Common myeloid progenitor, CD34-positive (primary cell): ENCODE data around the gene LYRM2.

Source experiments
- CTCF ChIA-PET: fragments of 350-600 bp; sonication (Branson Sonifier 250); formaldehyde crosslinking; loops from one replicate; lab custom pipeline; 2021; ENCODE audit warnings: antibody characterized with exemption; lab: Charles Lee
- POLR2A ChIA-PET: fragments of 350-600 bp; sonication (Branson Sonifier 250); formaldehyde crosslinking; loops from one replicate; lab custom pipeline; 2021; ENCODE audit warnings: antibody characterized with exemption; lab: Charles Lee
- DNase-seq, 3 donors: peaks; one replicate each; pipeline versions ENCODE4 v3.0.0 to v3.0.0-alpha.2; 2013
- H3K27ac ChIP-seq, 2 experiments: 1 replicate in 1 of 2; 2 replicates in 1 of 2; pipeline ENCODE4 v1.7.0; 2013; ENCODE audit warnings: inconsistent platforms in 2 of 2, low read length in 2 of 2, mild to moderate bottlenecking in 2 of 2, low read depth in 1 of 2, moderate library complexity in 1 of 2; ENCODE audit not compliant: severe bottlenecking in 2 of 2, insufficient read depth in 1 of 2, poor library complexity in 1 of 2
- H3K27me3 ChIP-seq, 5 experiments: replicated peaks in 2 of 5; 1 replicate in 3 of 5; 2 replicates in 2 of 5; pipeline versions ENCODE4 v1.6.1 to v1.7.0; 2013; ENCODE audit warnings: low read length in 4 of 5, mild to moderate bottlenecking in 2 of 5, moderate library complexity in 2 of 5, inconsistent platforms in 1 of 5; ENCODE audit not compliant: insufficient read depth in 5 of 5, control insufficient read depth in 4 of 5
- H3K36me3 ChIP-seq, 4 experiments: 1 replicate in 2 of 4; 2 replicates in 2 of 4; pipeline versions ENCODE4 v1.6.1 to v1.7.0; 2013; ENCODE audit warnings: low read length in 3 of 4, control low read depth in 1 of 4, mild to moderate bottlenecking in 1 of 4; ENCODE audit not compliant: control insufficient read depth in 4 of 4, insufficient read depth in 4 of 4
- H3K4me1 ChIP-seq, 4 experiments: 1 replicate in 3 of 4; 2 replicates in 1 of 4; pipeline versions ENCODE4 v1.6.1 to v1.7.1; 2013; ENCODE audit warnings: low read length in 3 of 4, mild to moderate bottlenecking in 3 of 4, control low read depth in 1 of 4, inconsistent platforms in 1 of 4, moderate library complexity in 1 of 4; ENCODE audit not compliant: control insufficient read depth in 4 of 4, insufficient read depth in 4 of 4; ENCODE audit errors: control extremely low read depth in 1 of 4
- H3K4me3 ChIP-seq, 7 experiments: 1 replicate in 4 of 7; 2 replicates in 3 of 7; pipeline versions ENCODE4 v1.5.1 to v1.7.0; 2013; ENCODE audit warnings: mild to moderate bottlenecking in 7 of 7, low read length in 6 of 7, moderate library complexity in 6 of 7, inconsistent platforms in 2 of 7, low read depth in 2 of 7, control low read depth in 1 of 7; ENCODE audit not compliant: insufficient read depth in 4 of 7, control insufficient read depth in 1 of 7; ENCODE audit errors: extremely low read depth in 1 of 7
- H3K9me3 ChIP-seq, 5 experiments: 1 replicate in 4 of 5; 2 replicates in 1 of 5; pipeline versions ENCODE4 v1.6.1 to v1.7.1; 2013; ENCODE audit warnings: low read length in 4 of 5, mild to moderate bottlenecking in 2 of 5, inconsistent platforms in 1 of 5, low read depth in 1 of 5, moderate library complexity in 1 of 5; ENCODE audit not compliant: control insufficient read depth in 4 of 5, insufficient read depth in 2 of 5; ENCODE audit errors: control extremely low read depth in 1 of 5
- WGBS: methylation state at CpG from one replicate; pipeline ENCODE4 v1.1.5; 2013; ENCODE audit not compliant: insufficient coverage; 5-methylcytosine and 5-hydroxymethylcytosine counted together

The LYRM2 gene

DNA sequence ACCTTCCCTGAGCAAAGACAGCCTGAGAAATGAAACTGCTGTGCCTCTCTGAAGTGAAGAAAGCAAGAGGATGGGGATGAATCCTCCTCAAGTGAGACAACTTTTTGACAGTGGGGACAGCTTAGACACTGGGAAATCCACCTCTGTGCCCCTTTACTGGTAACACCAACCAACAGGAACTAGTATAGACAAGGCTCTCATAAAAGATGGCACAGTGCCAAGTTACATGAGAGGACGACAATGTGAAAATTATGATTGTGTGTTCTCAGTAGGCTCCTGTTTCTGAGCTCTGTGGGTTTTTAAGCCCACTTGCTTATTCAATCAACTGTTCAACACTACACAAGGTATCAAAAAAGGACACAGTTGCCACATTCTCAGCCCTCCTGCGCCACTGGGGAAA, 41.6 kb upstream of the LYRM2 start:
- CTCF ChIA-PET, result no interaction called here
- no peaks in the 10 kb centered on the region for H3K9me3 ChIP-seq
- no peak overlapping the region for H3K4me3 ChIP-seq
- WGBS, result 88% methylated on average over 1 of the region's 2 CpGs
- POLR2A ChIA-PET, result no interaction called here
- H3K27ac ChIP-seq, result no peak overlapping the region
- H3K4me1 ChIP-seq, result no peaks in the 10 kb centered on the region
- DNase-seq, result peak; percentile 2 to 30 (median 23)
- peaks cover 35 to 90% (median 72%) of the 10 kb centered on the region in 4 experiments for H3K36me3 ChIP-seq
- no peaks in the 10 kb centered on the region for H3K27me3 ChIP-seq

GRCh38 chr6:89679215-89680120, 40.9 kb upstream of the LYRM2 start:
- POLR2A ChIA-PET, result no interaction called here
- Histone ChIP-seq H3K4me3 (no peak overlapping the region), H3K27me3 (no peaks in the 10 kb centered on the region), H3K36me3 (peaks cover 32 to 90% (median 73%) of the 10 kb centered on the region in 4 experiments), H3K9me3 (no peaks in the 10 kb centered on the region), H3K27ac (no peak overlapping the region), H3K4me1 (no peaks in the 10 kb centered on the region)
- CTCF ChIA-PET, result no interaction called here
- 96% methylated on average over 4 of the region's 6 CpGs for WGBS
- DNase-seq, result no peak

DNA sequence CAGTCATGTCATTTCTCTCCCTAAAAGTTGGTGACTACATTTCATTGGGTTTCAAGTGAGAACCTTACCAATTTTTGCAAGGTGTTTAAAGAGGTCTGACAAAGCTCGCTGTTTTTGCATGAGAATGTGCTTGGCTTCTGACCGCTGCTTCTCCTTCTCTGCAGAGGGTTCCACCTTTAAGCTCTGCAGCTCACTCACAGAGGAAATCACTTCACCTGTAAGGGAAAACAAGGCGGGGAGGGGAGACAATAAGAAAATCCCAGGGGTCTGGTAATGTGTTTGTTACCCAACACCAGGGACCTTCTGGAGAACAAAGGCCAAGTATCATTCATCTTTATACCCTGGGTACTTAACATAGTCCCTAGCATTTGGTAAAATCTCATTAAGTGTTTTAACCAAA, 40.0 kb upstream of the LYRM2 start:
- Histone ChIP-seq H3K9me3 (no peaks in the 10 kb centered on the region), H3K4me3 (no peak overlapping the region), H3K27ac (no peak overlapping the region), H3K27me3 (no peaks in the 10 kb centered on the region), H3K36me3 (peaks cover 37 to 92% (median 73%) of the 10 kb centered on the region in 4 experiments), H3K4me1 (no peaks in the 10 kb centered on the region)
- WGBS, result 100% methylated on average over 2 of the region's 3 CpGs
- POLR2A ChIA-PET, result no interaction called here
- DNase-seq, result no peak
- CTCF ChIA-PET, result no interaction called here

- CTCF ChIA-PET, result no interaction called here
- Histone ChIP-seq H3K36me3 (peaks cover 45 to 97% (median 73%) of the 10 kb centered on the region in 4 experiments), H3K9me3 (no peaks in the 10 kb centered on the region), H3K4me1 (no peaks in the 10 kb centered on the region), H3K27me3 (no peaks in the 10 kb centered on the region), H3K27ac (no peak overlapping the region), H3K4me3 (no peak overlapping the region)
- peak in 1 of 3 donors; percentile 1 for DNase-seq
- 89% methylated on average over 5 of the region's 7 CpGs for WGBS
- POLR2A ChIA-PET, result no interaction called here
These were observed 37.6 kb upstream of the LYRM2 start for GRCh38 chr6:89675949-89676748.

DNA sequence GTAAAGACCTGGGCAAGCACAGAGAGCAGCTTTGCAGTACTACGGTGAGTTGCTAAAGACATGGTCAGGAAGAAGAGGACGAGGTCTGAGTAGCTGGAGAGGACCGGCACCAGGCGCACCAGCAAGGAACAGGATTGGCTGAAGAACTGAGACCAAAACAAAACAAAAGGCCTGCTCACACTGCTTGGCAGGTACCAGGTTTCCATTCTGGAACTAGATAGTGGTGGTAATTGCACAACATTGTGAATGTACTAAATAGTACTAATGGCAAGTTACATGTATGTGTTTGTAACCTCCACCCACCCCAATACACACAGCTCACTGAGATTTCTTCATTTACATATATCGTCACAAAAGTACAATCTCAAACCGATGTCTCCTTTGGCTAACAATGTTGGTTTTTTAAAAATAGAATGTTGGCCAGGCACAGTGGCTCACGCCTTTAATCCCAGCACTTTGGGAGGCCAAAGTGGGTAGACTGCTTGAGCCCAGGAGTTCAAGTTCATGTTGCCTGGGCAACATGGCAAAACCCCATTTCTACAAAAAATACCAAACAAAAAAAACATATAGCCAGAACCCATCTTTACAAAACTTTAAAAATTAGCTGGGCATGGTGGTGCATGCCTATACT, 32.5 kb upstream of the LYRM2 start:
- DNase-seq, result no peak
- WGBS, result 95% methylated on average over 4 of the region's 7 CpGs
- Histone ChIP-seq H3K4me1 (no peaks in the 10 kb centered on the region), H3K36me3 (peaks cover 33 to 83% (median 57%) of the 10 kb centered on the region in 4 experiments), H3K27ac (no peak overlapping the region), H3K27me3 (no peaks in the 10 kb centered on the region), H3K9me3 (no peaks in the 10 kb centered on the region), H3K4me3 (no peak overlapping the region)
- CTCF ChIA-PET, result no interaction called here
- POLR2A ChIA-PET, result no interaction called here

DNA sequence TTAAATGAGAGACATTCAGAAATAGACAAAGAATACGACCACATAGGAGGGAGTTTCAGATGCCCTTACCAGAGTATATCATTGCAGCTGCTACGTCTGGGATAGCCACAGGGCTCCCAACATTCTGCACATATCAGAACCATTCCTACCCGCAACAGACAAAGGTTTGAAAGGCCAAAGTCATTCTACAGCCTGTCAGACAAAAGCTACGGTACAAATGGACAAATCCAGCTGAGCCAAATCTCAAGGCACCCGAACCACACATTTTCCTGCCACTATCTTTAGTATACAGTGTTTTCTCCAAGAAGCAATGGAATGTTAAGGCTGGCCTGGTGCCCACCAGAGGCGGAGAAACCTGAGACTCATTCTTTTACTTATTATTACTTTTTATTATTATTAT, 30.5 kb upstream of the LYRM2 start:
- Histone ChIP-seq H3K27me3 (no peaks in the 10 kb centered on the region), H3K4me1 (no peaks in the 10 kb centered on the region), H3K36me3 (peaks cover 24 to 74% (median 46%) of the 10 kb centered on the region in 4 experiments), H3K9me3 (no peaks in the 10 kb centered on the region), H3K4me3 (no peak overlapping the region), H3K27ac (no peak overlapping the region)
- CTCF ChIA-PET, result no interaction called here
- no peak for DNase-seq
- WGBS, result 100% methylated on average over 4 of the region's 6 CpGs
- POLR2A ChIA-PET, result no interaction called here
